GM23338 (cell line): ENCODE results near the gene AQP1. TPM values are rescaled to one million over a fixed set of nuclear protein-coding genes. Genes with fewer than 3 reads are reported as not detected.

Experiments used
- ATAC-seq: fragments of 200-7000 bp; cut with Tn5 transposase; 3 replicates; pipeline ENCODE4 v1.9.1; 2020
- DNase-seq: peaks from one replicate; pipeline ENCODE4 v3.0.0-alpha.2; 2015; ENCODE audit warnings: low spot score
- H2AFZ ChIP-seq: fragments of 200-600 bp; sonication (generic); 2 replicates; pipeline ENCODE4 v1.8.0; 2016; ENCODE audit warnings: antibody characterized with exemption, mild to moderate bottlenecking, moderate library complexity
- H3F3A ChIP-seq: fragments of 200-600 bp; sonication (generic); replicated peaks from 2 replicates; pipeline ENCODE4 v1.8.0; 2017; ENCODE audit warnings: antibody characterized with exemption, mixed run types, low read depth
- H3K27ac ChIP-seq: fragments of 200-600 bp; sonication (generic); 2 replicates; pipeline ENCODE4 v1.6.1; 2016; ENCODE audit warnings: low read depth
- H3K27me3 ChIP-seq: fragments of 200-600 bp; sonication (generic); 2 replicates; pipeline ENCODE4 v1.8.0; 2016; ENCODE audit warnings: mild to moderate bottlenecking, mixed run types, moderate library complexity; ENCODE audit not compliant: insufficient read depth
- H3K36me3 ChIP-seq: fragments of 200-600 bp; sonication (generic); 2 replicates; pipeline ENCODE4 v1.8.0; 2016; ENCODE audit warnings: mild to moderate bottlenecking; ENCODE audit not compliant: insufficient read depth
- H3K4me1 ChIP-seq: fragments of 200-600 bp; sonication (generic); 2 replicates; pipeline ENCODE4 v1.8.0; 2016; ENCODE audit warnings: mild to moderate bottlenecking, moderate library complexity; ENCODE audit not compliant: insufficient read depth
- H3K4me2 ChIP-seq: fragments of 200-600 bp; sonication (generic); 2 replicates; pipeline ENCODE4 v1.7.1; 2017; ENCODE audit warnings: mixed run types
- H3K4me3 ChIP-seq: fragments of 200-600 bp; sonication (generic); 2 replicates; pipeline ENCODE4 v1.6.1; 2016; ENCODE audit warnings: mixed run types
- H3K79me2 ChIP-seq: fragments of 200-600 bp; sonication (generic); replicated peaks from 2 replicates; pipeline ENCODE4 v1.8.0; 2017; ENCODE audit warnings: mild to moderate bottlenecking; ENCODE audit not compliant: insufficient read depth
- H3K9me2 ChIP-seq: fragments of 200-600 bp; sonication (generic); 2 replicates; pipeline ENCODE4 v1.8.0; 2017; ENCODE audit not compliant: insufficient read depth
- H4K20me1 ChIP-seq: fragments of 200-600 bp; sonication (generic); replicated peaks from 2 replicates; pipeline ENCODE4 v1.8.0; 2017; ENCODE audit warnings: mild to moderate bottlenecking; ENCODE audit not compliant: insufficient read depth
- H3K27ac Mint-ChIP-seq: 2 replicates; pipeline ENCODE4 v1.8.0; 2020; ENCODE audit warnings: inconsistent platforms, mild to moderate bottlenecking, moderate library complexity, mixed read lengths
- H3K27me3 Mint-ChIP-seq: 3 replicates; pipeline ENCODE4 v1.8.0; 2022; ENCODE audit warnings: low read depth, mild to moderate bottlenecking, moderate library complexity, mixed read lengths, inconsistent platforms; ENCODE audit not compliant: insufficient read depth, poor library complexity
- H3K36me3 Mint-ChIP-seq: 3 replicates; pipeline ENCODE4 v1.8.0; 2021; ENCODE audit warnings: low read depth, mild to moderate bottlenecking, inconsistent platforms, moderate library complexity, mixed read lengths
- H3K4me1 Mint-ChIP-seq: 3 replicates; pipeline ENCODE4 v1.8.0; 2020; ENCODE audit warnings: mild to moderate bottlenecking, inconsistent platforms, mixed read lengths
- H3K4me3 Mint-ChIP-seq: 3 replicates; pipeline ENCODE4 v1.8.0; 2021; ENCODE audit warnings: moderate library complexity, mild to moderate bottlenecking, inconsistent platforms, mixed read lengths
- H3K9me3 Mint-ChIP-seq: 3 replicates; pipeline ENCODE4 v1.8.0; 2020; ENCODE audit warnings: moderate library complexity, mild to moderate bottlenecking, inconsistent platforms, mixed read lengths
- CREB1 ChIP-seq: fragments of 250-450 bp; sonication (Bioruptor Pico); IDR thresholded peaks from 2 replicates; pipeline ENCODE4 v1.5.0; 2020; ENCODE audit warnings: low read depth, mild to moderate bottlenecking, moderate library complexity
- CTCF ChIP-seq, 2 experiments: fragments of 200-600 bp in 1 of 2; sonication (generic) in 1 of 2; conservative IDR thresholded peaks; 2 replicates each; pipeline versions ENCODE4 v1.5.1 to v1.6.1; 2016 to 2017; ENCODE audit warnings: antibody characterized with exemption in 2 of 2, low read depth in 2 of 2, mild to moderate bottlenecking in 2 of 2, moderate library complexity in 1 of 2
- ETS1 ChIP-seq: IDR thresholded peaks from 2 replicates; pipeline ENCODE4 v1.6.1; 2016; ENCODE audit warnings: antibody characterized with exemption
- EZH2phosphoT487 ChIP-seq: fragments of 200-600 bp; sonication (generic); IDR thresholded peaks from one replicate; pipeline ENCODE4 v1.8.1; 2018; ENCODE audit warnings: antibody characterized with exemption; ENCODE audit not compliant: unreplicated experiment
- POLR2AphosphoS5 ChIP-seq: IDR thresholded peaks from 2 replicates; pipeline ENCODE4 v1.6.1; 2016; ENCODE audit warnings: antibody characterized with exemption, low read depth
- ZNF331 ChIP-seq: fragments of 250-450 bp; sonication (Bioruptor Pico); IDR thresholded peaks from 2 replicates; pipeline ENCODE4 v1.5.0; 2020; ENCODE audit warnings: low read depth, mild to moderate bottlenecking, moderate library complexity
- ZNF462 ChIP-seq: fragments of 250-450 bp; sonication (Bioruptor Pico); IDR thresholded peaks from 2 replicates; pipeline ENCODE4 v1.5.0; 2020; ENCODE audit warnings: mild to moderate bottlenecking, moderate library complexity
- polyA plus RNA-seq: library from polyadenylated mRNA; unstranded; fragments of >200 nt; fragmentation: Nextera tagmentation; extraction: Ambion mirVana; gene quantifications from 2 replicates; pipeline ENCODE4 v1.2.1, GENCODE V29; 2016
- total RNA-seq: library from RNA; depleted of rRNA; stranded (reverse); fragments of >200 nt; shearing (Covaris generic); gene quantifications from 2 replicates; pipeline ENCODE4 v1.2.3, GENCODE V29; 2014

AQP1 gene
- total and polyA plus RNA-seq, 2 experiments from 2014 or later = 0.28 TPM; not detected in 1

GRCh38 chr7:30901856-30902255, 9.8 kb upstream of the AQP1 start:
- Mint-ChIP-seq H3K4me1 (no peaks in the 10 kb centered on the region; the same call in 2 of the 3 replicates), H3K4me3 (no peak overlapping the region), H3K36me3 (no peaks in the 10 kb centered on the region), H3K27ac (no peak overlapping the region), H3K9me3 (no peaks in the 10 kb centered on the region), H3K27me3 (peaks cover 8% of the 10 kb centered on the region)
- Histone ChIP-seq H3K4me1 (no peaks in the 10 kb centered on the region), H3K9me2 (no peaks in the 10 kb centered on the region), H3K27ac (no peak overlapping the region), H3K36me3 (no peaks in the 10 kb centered on the region), H2AFZ (no peak overlapping the region), H3K4me3 (no peak overlapping the region), H4K20me1 (no peaks in the 10 kb centered on the region), H3K27me3 (no peaks in the 10 kb centered on the region), H3F3A (no peaks in the 10 kb centered on the region), H3K79me2 (no peaks in the 10 kb centered on the region), H3K4me2 (no peak overlapping the region)
- DNase-seq (no peak), ATAC-seq (peak; percentile 74)
- no peak for TF ChIP-seq EZH2phosphoT487
- no peak for TF ChIP-seq CREB1
- TF ChIP-seq ETS1 = no peak
- TF ChIP-seq ZNF331 (CRISPR knock-in tag) = no peak
- TF ChIP-seq ZNF462 (CRISPR knock-in tag) = no peak
- no peak for TF ChIP-seq CTCF (conservative IDR thresholded peaks at IDR 0.05; ENCODE audit: low read depth in 2 of 2)
- no peak for TF ChIP-seq POLR2AphosphoS5
